CD4-positive, alpha-beta T cell (primary cell): ENCODE data around the gene HECTD4. TPM values are rescaled to one million over a fixed set of nuclear protein-coding genes. Genes with fewer than 3 reads are reported as not detected.

Experiments used
- ATAC-seq: fragments of 200-7000 bp; cut with Tn5 transposase; one replicate; pipeline ENCODE4 v1.10.0; 2022; ENCODE audit warnings: mild to moderate bottlenecking; ENCODE audit not compliant: poor library complexity
- CTCF ChIA-PET: fragments of 350-600 bp; sonication (Branson Sonifier 250); formaldehyde crosslinking; loops from one replicate; lab custom pipeline; 2021; ENCODE audit warnings: antibody characterized with exemption, inconsistent platforms; lab: Charles Lee
- POLR2A ChIA-PET: fragments of 350-600 bp; sonication (Branson Sonifier 250); formaldehyde crosslinking; loops from one replicate; lab custom pipeline; 2021; ENCODE audit warnings: antibody characterized with exemption, inconsistent platforms; lab: Charles Lee
- DNase-seq, 14 experiments: peaks; one replicate each; pipeline ENCODE4 v3.0.0-alpha.2; 2013 to 2020; ENCODE audit warnings: mixed read lengths in 2 of 14
- H3K27ac ChIP-seq, 2 donors: one replicate each; pipeline versions ENCODE4 v1.5.1 to v1.7.0; 2013; ENCODE audit warnings: low read length in 2 of 2, low read depth in 1 of 2, mild to moderate bottlenecking in 1 of 2
- H3K27me3 ChIP-seq, 2 experiments: 1 replicate in 1 of 2; 2 replicates in 1 of 2; pipeline versions ENCODE4 v1.6.1 to v1.7.0; 2013; ENCODE audit warnings: low read length in 2 of 2, control low read depth in 1 of 2, mild to moderate bottlenecking in 1 of 2, moderate library complexity in 1 of 2; ENCODE audit not compliant: insufficient read depth in 2 of 2, control insufficient read depth in 1 of 2
- H3K36me3 ChIP-seq: one replicate; pipeline ENCODE4 v1.6.1; 2013; ENCODE audit warnings: low read length, control low read depth; ENCODE audit not compliant: insufficient read depth
- H3K4me1 ChIP-seq: one replicate; pipeline ENCODE4 v1.6.1; 2013; ENCODE audit warnings: low read length, control low read depth; ENCODE audit not compliant: insufficient read depth
- H3K4me3 ChIP-seq: one replicate; pipeline ENCODE4 v1.5.1; 2013; ENCODE audit warnings: mild to moderate bottlenecking, low read length, moderate library complexity
- H3K9me3 ChIP-seq, 2 experiments: 1 replicate in 1 of 2; 2 replicates in 1 of 2; pipeline versions ENCODE4 v1.6.1 to v1.7.0; 2013; ENCODE audit warnings: low read length in 2 of 2, mild to moderate bottlenecking in 2 of 2, control low read depth in 1 of 2, moderate library complexity in 1 of 2; ENCODE audit not compliant: control insufficient read depth in 1 of 2, insufficient read depth in 1 of 2
- H3K27ac Mint-ChIP-seq: one replicate; pipeline ENCODE4 v1.8.0; 2020; ENCODE audit warnings: mixed read lengths
- H3K27me3 Mint-ChIP-seq: one replicate; pipeline ENCODE4 v1.8.0; 2021; ENCODE audit warnings: mixed read lengths
- H3K36me3 Mint-ChIP-seq: one replicate; pipeline ENCODE4 v1.8.0; 2021; ENCODE audit warnings: low read depth, mixed read lengths
- H3K4me1 Mint-ChIP-seq: one replicate; pipeline ENCODE4 v1.8.0; 2021; ENCODE audit warnings: low read depth, mixed read lengths
- H3K4me3 Mint-ChIP-seq: one replicate; pipeline ENCODE4 v1.8.0; 2020; ENCODE audit warnings: mild to moderate bottlenecking, mixed read lengths
- H3K9me3 Mint-ChIP-seq: one replicate; pipeline ENCODE4 v1.8.0; 2020; ENCODE audit warnings: mixed read lengths
- CTCF ChIP-seq: fragments of 200-600 bp; IDR thresholded peaks from one replicate; pipeline ENCODE4 v1.8.0; 2022; ENCODE audit warnings: antibody characterized with exemption, mild to moderate bottlenecking
- intact Hi-C, 2 experiments: fragments of 100-400 bp; cut with DNase I in 1 of 2; cut with micrococcal nuclease in 1 of 2; formaldehyde crosslinking; loops; one replicate each; pipeline versions ENCODE4 v1.15.1 to v1.9.0; 2023 to 2025; cut with DNase I, micrococcal nuclease
- total RNA-seq, 174 experiments: library from RNA in 2 of 174; stranded (reverse) in 2 of 174; gene quantifications; one replicate each; pipeline ENCODE4 v1.2.3 and lab custom pipeline; 2021 to 2026

Gene HECTD4
- total RNA-seq, 2 experiments from 2014 or later: 40.2 to 43.3 TPM

- no peak overlapping the region for H3K27ac Mint-ChIP-seq
- peaks cover 30% of the 10 kb centered on the region for H3K36me3 ChIP-seq
- H3K4me1 Mint-ChIP-seq: no peaks in the 10 kb centered on the region
- ATAC-seq (no peak), DNase-seq (peak in 8 of 14 experiments; percentile 10 to 50 (median 26))
- no peaks in the 10 kb centered on the region for H3K27me3 Mint-ChIP-seq
- peaks cover 31% of the 10 kb centered on the region for H3K36me3 Mint-ChIP-seq
- intact Hi-C loops: no loop called here
- no peak overlapping the region for H3K4me3 Mint-ChIP-seq
- TF ChIP-seq CTCF: peak; percentile 35
- H3K4me1 ChIP-seq: no peaks in the 10 kb centered on the region
- no peaks in the 10 kb centered on the region for H3K9me3 Mint-ChIP-seq
- no peak overlapping the region for H3K4me3 ChIP-seq
- H3K9me3 ChIP-seq: no peaks in the 10 kb centered on the region
- POLR2A ChIA-PET: no interaction called here
- CTCF ChIA-PET: no interaction called here
- H3K27me3 ChIP-seq: no peaks in the 10 kb centered on the region
- no peak overlapping the region for H3K27ac ChIP-seq
These were observed 211.9 kb downstream of the HECTD4 start for GRCh38 chr12:112170376-112170775.

- H3K4me1 ChIP-seq: no peaks in the 10 kb centered on the region
- H3K36me3 ChIP-seq: peaks cover 26% of the 10 kb centered on the region
- H3K4me3 Mint-ChIP-seq: no peak overlapping the region
- no peak overlapping the region for H3K27ac Mint-ChIP-seq
- H3K27me3 ChIP-seq: no peaks in the 10 kb centered on the region
- H3K4me3 ChIP-seq: no peak overlapping the region
- POLR2A ChIA-PET: no interaction called here
- no peaks in the 10 kb centered on the region for H3K9me3 ChIP-seq
- no peaks in the 10 kb centered on the region for H3K27me3 Mint-ChIP-seq
- ATAC-seq (no peak), DNase-seq (peak in 1 of 14 experiments; percentile 19)
- H3K27ac ChIP-seq: no peak overlapping the region
- H3K36me3 Mint-ChIP-seq: peaks cover 27% of the 10 kb centered on the region
- intact Hi-C loops: no loop called here
- H3K9me3 Mint-ChIP-seq: no peaks in the 10 kb centered on the region
- no peaks in the 10 kb centered on the region for H3K4me1 Mint-ChIP-seq
- TF ChIP-seq CTCF: no peak
- CTCF ChIA-PET: no interaction called here
These were observed 212.3 kb downstream of the HECTD4 start for GRCh38 chr12:112169966-112170365.

- H3K27me3 Mint-ChIP-seq: no peaks in the 10 kb centered on the region
- H3K4me3 Mint-ChIP-seq: no peak overlapping the region
- ATAC-seq (no peak), DNase-seq (peak in 1 of 14 experiments; percentile 30)
- no peaks in the 10 kb centered on the region for H3K9me3 ChIP-seq
- no peak overlapping the region for H3K4me3 ChIP-seq
- ChIA-PET CTCF (no interaction called here), POLR2A (no interaction called here)
- no peaks in the 10 kb centered on the region for H3K4me1 ChIP-seq
- no peak for TF ChIP-seq CTCF
- no peak overlapping the region for H3K27ac Mint-ChIP-seq
- peaks cover 23% of the 10 kb centered on the region for H3K36me3 ChIP-seq
- intact Hi-C loops: no loop called here
- H3K9me3 Mint-ChIP-seq: no peaks in the 10 kb centered on the region
- no peaks in the 10 kb centered on the region for H3K27me3 ChIP-seq
- no peaks in the 10 kb centered on the region for H3K4me1 Mint-ChIP-seq
- peaks cover 21% of the 10 kb centered on the region for H3K36me3 Mint-ChIP-seq
- H3K27ac ChIP-seq: no peak overlapping the region
These were observed 212.9 kb downstream of the HECTD4 start for GRCh38 chr12:112169161-112169872.
